HepG2 (cell line): Measurements from ENCODE around the gene ZNF184. TPM values are rescaled to one million over a fixed set of nuclear protein-coding genes. Genes with fewer than 3 reads are reported as not detected.

Experiments
- BRD4 ChIP-seq: sonication (generic); formaldehyde crosslinking; IDR thresholded peaks from 2 replicates; pipeline ENCODE4 v1.4.0; 2020; ENCODE audit warnings: missing genetic modification reagents
- CREB1 ChIP-seq, 2 experiments: fragments of 450-650 bp in 1 of 2; IDR thresholded peaks; 2 replicates each; pipeline ENCODE4 v1.6.1; 2016 to 2017; ENCODE audit warnings: control low read depth in 1 of 2, mild to moderate bottlenecking in 1 of 2, missing compliant biosample characterization in 1 of 2, missing genetic modification characterization in 1 of 2
- ELF3 ChIP-seq: IDR thresholded peaks from 2 replicates; pipeline ENCODE4 v1.6.1; 2016; ENCODE audit warnings: missing genetic modification reagents, missing compliant biosample characterization
- KMT2B ChIP-seq: IDR thresholded peaks from 2 replicates; pipeline ENCODE4 v1.6.1; 2016; ENCODE audit warnings: missing genetic modification reagents, missing compliant biosample characterization
- NFKB2 ChIP-seq: sonication (generic); formaldehyde crosslinking; IDR thresholded peaks from 2 replicates; pipeline ENCODE4 v1.4.0; 2020; ENCODE audit warnings: missing genetic modification reagents, borderline replicate concordance
- PPARG ChIP-seq: conservative IDR thresholded peaks from 2 replicates; pipeline ENCODE4 v1.6.1; 2016; ENCODE audit warnings: missing biosample characterization, missing genetic modification reagents
- RAD21 ChIP-seq: fragments of 450-650 bp; formaldehyde crosslinking; IDR thresholded peaks from 2 replicates; pipeline ENCODE4 v1.5.0; 2020; ENCODE audit warnings: mild to moderate bottlenecking
- RCOR2 ChIP-seq: IDR thresholded peaks from 2 replicates; pipeline ENCODE4 v1.6.1; 2016; ENCODE audit warnings: missing biosample characterization, missing genetic modification reagents
- SRSF1 ChIP-seq: fragments of 200-400 bp; formaldehyde crosslinking; optimal IDR thresholded peaks from 2 replicates; pipeline ENCODE3; 2017; ENCODE audit warnings: mild to moderate bottlenecking, low read depth, low read length, moderate library complexity
- SRY ChIP-seq: sonication (generic); formaldehyde crosslinking; IDR thresholded peaks from 2 replicates; pipeline ENCODE4 v1.8.0; 2022; ENCODE audit warnings: mild to moderate bottlenecking, missing genetic modification reagents
- ZNF225 ChIP-seq: sonication (generic); formaldehyde crosslinking; IDR thresholded peaks from 2 replicates; pipeline ENCODE4 v1.4.0; 2020; ENCODE audit warnings: mild to moderate bottlenecking, missing genetic modification reagents
- ZNF331 ChIP-seq: sonication (generic); formaldehyde crosslinking; IDR thresholded peaks from 2 replicates; pipeline ENCODE4 v1.4.0; 2020; ENCODE audit warnings: missing genetic modification reagents
- ZNF335 ChIP-seq: sonication (generic); formaldehyde crosslinking; IDR thresholded peaks from 2 replicates; pipeline ENCODE4 v1.4.0; 2020; ENCODE audit warnings: missing genetic modification reagents
- ZNF773 ChIP-seq: sonication (generic); formaldehyde crosslinking; IDR thresholded peaks from 2 replicates; pipeline ENCODE4 v1.4.0; 2020; ENCODE audit warnings: missing genetic modification reagents, borderline replicate concordance
- ZNF792 ChIP-seq: IDR thresholded peaks from 2 replicates; pipeline ENCODE4 v1.6.1; 2016
- polyA plus RNA-seq, 8 experiments: library from polyadenylated mRNA; depleted of rRNA in 3 of 8; stranded (reverse) in 7 of 8; unstranded in 1 of 8; fragments of >200 nt; fragmentation: Illumina TruSeq in 4 of 8; extraction: Trizol in 4 of 8; gene quantifications; 2 replicates each; pipeline versions ENCODE4 v1.2.1 to v1.2.3, GENCODE V29; 2011 to 2016; ENCODE audit warnings: low read depth in 4 of 8, missing spikeins in 1 of 8, mixed read lengths in 1 of 8; ENCODE audit not compliant: insufficient read depth in 1 of 8
- total RNA-seq, 5 experiments: library from RNA; depleted of rRNA; stranded (reverse); fragments of >200 nt; fragmentation: Illumina TruSeq; extraction: Trizol; gene quantifications; 2 replicates each; pipeline ENCODE4 v1.2.3, GENCODE V29; 2016; ENCODE audit warnings: low read depth in 1 of 5
- TF ChIP-seq, protein P1 (sequence below), 2 experiments: sonication (generic) in 1 of 2; formaldehyde crosslinking in 1 of 2; IDR thresholded peaks; 2 replicates each; pipeline versions ENCODE4 v1.4.0 to v1.6.1; 2016 to 2020; ENCODE audit warnings: borderline replicate concordance in 1 of 2, low read depth in 1 of 2, mild to moderate bottlenecking in 1 of 2, missing genetic modification reagents in 1 of 2
- TF ChIP-seq, protein P2 (sequence below): IDR thresholded peaks from 2 replicates; pipeline ENCODE4 v1.6.1; 2012; ENCODE audit warnings: low read depth, low read length, improper control_type of control experiment
- TF ChIP-seq, protein P3 (sequence below): sonication (generic); formaldehyde crosslinking; IDR thresholded peaks from 2 replicates; pipeline ENCODE4 v1.9.0; 2022; ENCODE audit warnings: missing genetic modification reagents, mild to moderate bottlenecking, borderline replicate concordance
- TF ChIP-seq, protein P4 (sequence below): sonication (generic); formaldehyde crosslinking; IDR thresholded peaks from 2 replicates; pipeline ENCODE4 v1.5.1; 2020; ENCODE audit warnings: missing genetic modification reagents, mild to moderate bottlenecking, borderline replicate concordance

Gene ZNF184
- total and polyA plus RNA-seq, 2 of the 13 experiments (the other 11 are each of a cell fraction or from before 2014, with no cell fraction given): 2.1 to 10.1 TPM

DNA sequence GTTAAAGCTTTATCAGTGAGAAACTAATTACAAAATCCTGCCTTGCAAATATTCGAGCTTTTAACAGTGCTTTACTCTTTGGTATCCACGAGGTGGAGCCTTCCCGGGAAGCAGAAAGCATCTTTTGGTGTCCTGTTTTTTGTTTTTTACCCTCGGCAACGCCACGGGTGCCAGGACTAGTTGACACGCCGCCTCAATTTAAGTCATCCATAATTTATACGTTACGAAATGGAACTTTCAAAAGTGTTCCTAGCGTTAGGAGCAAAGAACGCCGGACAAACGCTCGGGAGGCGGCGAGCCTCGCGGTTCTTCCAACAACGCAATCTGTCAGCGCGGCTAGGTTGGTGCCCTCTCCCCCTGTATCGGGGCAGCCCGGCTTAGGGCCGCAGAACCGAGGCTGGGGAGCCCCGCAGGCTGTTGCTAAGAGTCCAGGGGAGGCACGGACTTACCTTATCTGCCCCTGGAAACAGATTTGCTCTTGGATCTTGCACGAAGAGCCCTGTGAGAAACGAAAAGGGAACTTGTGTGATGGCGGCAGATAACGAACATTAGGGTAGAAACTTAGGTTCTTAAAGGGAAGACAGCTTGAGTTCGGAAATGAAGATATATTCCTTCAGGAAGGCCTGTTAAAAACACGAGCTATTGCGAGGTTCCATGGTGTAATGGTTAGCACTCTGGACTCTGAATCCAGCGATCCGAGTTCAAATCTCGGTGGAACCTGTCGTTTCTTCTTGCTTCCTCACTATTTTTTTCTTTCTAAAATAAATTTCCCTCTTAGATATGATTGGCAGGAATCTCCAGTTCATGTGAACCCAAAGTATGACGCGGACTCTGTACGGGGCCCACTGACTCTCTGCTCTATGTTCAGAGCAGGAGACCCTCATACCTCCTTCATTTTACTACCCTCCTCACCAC is 46.2 kb upstream of the ZNF184 start (continued):
- TF ChIP-seq, protein P1, sequence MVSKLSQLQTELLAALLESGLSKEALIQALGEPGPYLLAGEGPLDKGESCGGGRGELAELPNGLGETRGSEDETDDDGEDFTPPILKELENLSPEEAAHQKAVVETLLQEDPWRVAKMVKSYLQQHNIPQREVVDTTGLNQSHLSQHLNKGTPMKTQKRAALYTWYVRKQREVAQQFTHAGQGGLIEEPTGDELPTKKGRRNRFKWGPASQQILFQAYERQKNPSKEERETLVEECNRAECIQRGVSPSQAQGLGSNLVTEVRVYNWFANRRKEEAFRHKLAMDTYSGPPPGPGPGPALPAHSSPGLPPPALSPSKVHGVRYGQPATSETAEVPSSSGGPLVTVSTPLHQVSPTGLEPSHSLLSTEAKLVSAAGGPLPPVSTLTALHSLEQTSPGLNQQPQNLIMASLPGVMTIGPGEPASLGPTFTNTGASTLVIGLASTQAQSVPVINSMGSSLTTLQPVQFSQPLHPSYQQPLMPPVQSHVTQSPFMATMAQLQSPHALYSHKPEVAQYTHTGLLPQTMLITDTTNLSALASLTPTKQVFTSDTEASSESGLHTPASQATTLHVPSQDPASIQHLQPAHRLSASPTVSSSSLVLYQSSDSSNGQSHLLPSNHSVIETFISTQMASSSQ (IDR thresholded peaks at IDR 0.05; ENCODE audit: low read depth): peak; percentile 38; the same call in 1 of the 2 replicates
- TF ChIP-seq, protein P1 (CRISPR knock-in tag; IDR thresholded peaks at IDR 0.05; ENCODE audit: borderline replicate concordance): no peak
- peak; percentile 46; the same call in 1 of the 2 replicates for TF ChIP-seq ELF3 (CRISPR knock-in tag)
- TF ChIP-seq, protein P2, sequence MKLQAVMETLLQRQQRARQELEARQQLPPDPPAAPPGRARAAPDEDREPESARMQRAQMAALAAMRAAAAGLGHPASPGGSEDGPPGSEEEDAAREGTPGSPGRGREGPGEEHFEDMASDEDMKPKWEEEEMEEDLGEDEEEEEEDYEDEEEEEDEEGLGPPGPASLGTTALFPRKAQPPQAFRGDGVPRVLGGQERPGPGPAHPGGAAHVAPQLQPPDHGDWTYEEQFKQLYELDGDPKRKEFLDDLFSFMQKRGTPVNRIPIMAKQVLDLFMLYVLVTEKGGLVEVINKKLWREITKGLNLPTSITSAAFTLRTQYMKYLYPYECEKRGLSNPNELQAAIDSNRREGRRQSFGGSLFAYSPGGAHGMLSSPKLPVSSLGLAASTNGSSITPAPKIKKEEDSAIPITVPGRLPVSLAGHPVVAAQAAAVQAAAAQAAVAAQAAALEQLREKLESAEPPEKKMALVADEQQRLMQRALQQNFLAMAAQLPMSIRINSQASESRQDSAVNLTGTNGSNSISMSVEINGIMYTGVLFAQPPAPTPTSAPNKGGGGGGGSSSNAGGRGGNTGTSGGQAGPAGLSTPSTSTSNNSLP: peak; percentile 19; the same call in 1 of the 2 replicates
- peak; percentile 63; the same call in 1 of the 2 replicates for TF ChIP-seq ZNF792 (CRISPR knock-in tag)
- no peak for TF ChIP-seq SRY (CRISPR knock-in tag)
- TF ChIP-seq, protein P3, sequence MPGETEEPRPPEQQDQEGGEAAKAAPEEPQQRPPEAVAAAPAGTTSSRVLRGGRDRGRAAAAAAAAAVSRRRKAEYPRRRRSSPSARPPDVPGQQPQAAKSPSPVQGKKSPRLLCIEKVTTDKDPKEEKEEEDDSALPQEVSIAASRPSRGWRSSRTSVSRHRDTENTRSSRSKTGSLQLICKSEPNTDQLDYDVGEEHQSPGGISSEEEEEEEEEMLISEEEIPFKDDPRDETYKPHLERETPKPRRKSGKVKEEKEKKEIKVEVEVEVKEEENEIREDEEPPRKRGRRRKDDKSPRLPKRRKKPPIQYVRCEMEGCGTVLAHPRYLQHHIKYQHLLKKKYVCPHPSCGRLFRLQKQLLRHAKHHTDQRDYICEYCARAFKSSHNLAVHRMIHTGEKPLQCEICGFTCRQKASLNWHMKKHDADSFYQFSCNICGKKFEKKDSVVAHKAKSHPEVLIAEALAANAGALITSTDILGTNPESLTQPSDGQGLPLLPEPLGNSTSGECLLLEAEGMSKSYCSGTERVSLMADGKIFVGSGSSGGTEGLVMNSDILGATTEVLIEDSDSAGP (CRISPR knock-in tag): peak; percentile 75; the same call in 1 of the 2 replicates
- TF ChIP-seq ZNF773 (CRISPR knock-in tag): no peak
- TF ChIP-seq PPARG: no peak
- peak; percentile 61; the same call in 1 of the 2 replicates for TF ChIP-seq ZNF225 (CRISPR knock-in tag)
- no peak for TF ChIP-seq BRD4 (CRISPR knock-in tag)
- TF ChIP-seq ZNF335 (CRISPR knock-in tag): 0 out of 2 replicates have a peak, but pooled peaks have one; percentile 14
- TF ChIP-seq RCOR2: no peak
- TF ChIP-seq KMT2B (CRISPR knock-in tag): peak; percentile 36
- peak; percentile 43; the same call in 1 of the 2 replicates for TF ChIP-seq RAD21 (CRISPR knock-in tag)
- no peak for TF ChIP-seq CREB1 (IDR thresholded peaks at IDR 0.05)
- TF ChIP-seq CREB1 (CRISPR knock-in tag; IDR thresholded peaks at IDR 0.05): peak; percentile 53; the same call in 1 of the 2 replicates
- no peak for TF ChIP-seq SRSF1
- peak; percentile 76 for TF ChIP-seq ZNF331
- TF ChIP-seq, protein P4, sequence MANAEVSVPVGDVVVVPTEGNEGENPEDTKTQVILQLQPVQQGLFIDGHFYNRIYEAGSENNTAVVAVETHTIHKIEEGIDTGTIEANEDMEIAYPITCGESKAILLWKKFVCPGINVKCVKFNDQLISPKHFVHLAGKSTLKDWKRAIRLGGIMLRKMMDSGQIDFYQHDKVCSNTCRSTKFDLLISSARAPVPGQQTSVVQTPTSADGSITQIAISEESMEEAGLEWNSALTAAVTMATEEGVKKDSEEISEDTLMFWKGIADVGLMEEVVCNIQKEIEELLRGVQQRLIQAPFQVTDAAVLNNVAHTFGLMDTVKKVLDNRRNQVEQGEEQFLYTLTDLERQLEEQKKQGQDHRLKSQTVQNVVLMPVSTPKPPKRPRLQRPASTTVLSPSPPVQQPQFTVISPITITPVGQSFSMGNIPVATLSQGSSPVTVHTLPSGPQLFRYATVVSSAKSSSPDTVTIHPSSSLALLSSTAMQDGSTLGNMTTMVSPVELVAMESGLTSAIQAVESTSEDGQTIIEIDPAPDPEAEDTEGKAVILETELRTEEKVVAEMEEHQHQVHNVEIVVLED: 0 out of 2 replicates have a peak, but pooled peaks have one; percentile 24
- peak; percentile 70; the same call in 1 of the 2 replicates for TF ChIP-seq NFKB2 (CRISPR knock-in tag)
